DOHH2 (cell line): ENCODE measurements around the gene TMCC3.

ENCODE experiments used
- EZH2phosphoT487 ChIP-seq: fragments of 200-600 bp; sonication (generic); IDR thresholded peaks from 2 replicates; pipeline ENCODE4 v1.6.1; 2017; ENCODE audit warnings: borderline replicate concordance, mild to moderate bottlenecking, antibody characterized with exemption, low read length, moderate library complexity, mixed read lengths
- TF ChIP-seq, protein P1 (sequence below): fragments of 200-600 bp; sonication (generic); IDR thresholded peaks from one replicate; pipeline ENCODE4 v1.5.1; 2014; ENCODE audit warnings: antibody characterized with exemption, mild to moderate bottlenecking, low read depth, low read length; ENCODE audit not compliant: poor library complexity, severe bottlenecking

DNA sequence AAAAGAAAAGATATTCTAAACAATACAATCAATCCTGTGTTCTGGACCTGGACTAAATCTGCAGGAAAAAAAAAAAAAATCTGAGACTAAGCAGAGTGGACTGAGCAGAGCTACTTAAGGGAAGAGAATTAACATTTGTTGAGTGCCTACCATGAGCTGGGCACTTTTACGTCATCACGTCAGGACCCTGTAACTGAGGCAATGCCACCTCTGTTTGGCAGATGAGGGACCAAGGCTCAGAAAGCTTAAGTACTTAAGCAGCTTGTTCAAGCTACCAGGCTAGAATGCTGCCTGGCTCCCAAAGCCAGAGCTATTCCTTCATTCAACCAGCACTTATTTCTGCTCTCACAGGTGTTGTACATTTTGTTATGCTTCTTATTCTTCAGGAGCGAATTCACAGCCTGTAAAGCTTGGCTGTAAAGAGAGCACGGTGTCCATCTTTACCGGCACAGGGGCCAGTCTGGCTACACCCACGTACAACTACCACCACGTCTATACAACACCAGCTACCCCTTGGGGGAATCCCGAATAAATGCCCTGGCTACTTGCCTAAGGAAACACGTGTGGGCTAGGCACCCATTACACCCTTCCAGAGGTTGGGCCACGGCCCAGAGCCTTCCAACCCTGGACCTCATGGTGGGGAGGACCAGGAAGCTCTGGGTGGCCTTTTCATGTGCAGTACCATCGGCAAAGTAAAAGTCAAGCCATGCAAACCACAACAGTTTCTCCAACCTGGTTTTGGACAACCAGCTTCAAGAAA lies 27.0 kb downstream of the TMCC3 start:
- TF ChIP-seq, protein P1, sequence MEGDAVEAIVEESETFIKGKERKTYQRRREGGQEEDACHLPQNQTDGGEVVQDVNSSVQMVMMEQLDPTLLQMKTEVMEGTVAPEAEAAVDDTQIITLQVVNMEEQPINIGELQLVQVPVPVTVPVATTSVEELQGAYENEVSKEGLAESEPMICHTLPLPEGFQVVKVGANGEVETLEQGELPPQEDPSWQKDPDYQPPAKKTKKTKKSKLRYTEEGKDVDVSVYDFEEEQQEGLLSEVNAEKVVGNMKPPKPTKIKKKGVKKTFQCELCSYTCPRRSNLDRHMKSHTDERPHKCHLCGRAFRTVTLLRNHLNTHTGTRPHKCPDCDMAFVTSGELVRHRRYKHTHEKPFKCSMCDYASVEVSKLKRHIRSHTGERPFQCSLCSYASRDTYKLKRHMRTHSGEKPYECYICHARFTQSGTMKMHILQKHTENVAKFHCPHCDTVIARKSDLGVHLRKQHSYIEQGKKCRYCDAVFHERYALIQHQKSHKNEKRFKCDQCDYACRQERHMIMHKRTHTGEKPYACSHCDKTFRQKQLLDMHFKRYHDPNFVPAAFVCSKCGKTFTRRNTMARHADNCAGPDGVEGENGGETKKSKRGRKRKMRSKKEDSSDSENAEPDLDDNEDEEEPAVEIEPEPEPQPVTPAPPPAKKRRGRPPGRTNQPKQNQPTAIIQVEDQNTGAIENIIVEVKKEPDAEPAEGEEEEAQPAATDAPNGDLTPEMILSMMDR, result no peak
- no peak for TF ChIP-seq EZH2phosphoT487
